GM19372 (cell line): ENCODE data around the gene PEX3.
"Not testable (repeated sequence)": the region's sequence is repeated elsewhere in the genome, so short reads cannot be mapped to it uniquely, and the experiment has no call there.

Experiments used
- ATAC-seq: cut with Tn5 transposase; IDR thresholded peaks from one replicate; pipeline ENCODE4 v1.9.1; 2021; ENCODE audit warnings: mild to moderate bottlenecking, low read depth, moderate library complexity; ENCODE audit not compliant: unreplicated experiment

PEX3 gene

GRCh38 chr6:143505111-143505510 lies 54.5 kb downstream of the PEX3 start:
- ATAC-seq: no peak

- ATAC-seq: no peak
Measured at GRCh38 chr6:143505537-143505936, 54.9 kb downstream of the PEX3 start.

- ATAC-seq: no peak
Measured at GRCh38 chr6:143506199-143506598, 55.6 kb downstream of the PEX3 start.

- no peak for ATAC-seq
Measured at GRCh38 chr6:143506620-143507019, 56.0 kb downstream of the PEX3 start.

GRCh38 chr6:143507358-143508145 lies 56.9 kb downstream of the PEX3 start:
- ATAC-seq: peak; percentile 31

- not testable (repeated sequence) for ATAC-seq
Measured at GRCh38 chr6:143510326-143510725, 59.7 kb downstream of the PEX3 start.

GRCh38 chr6:143510991-143511891 lies 60.6 kb downstream of the PEX3 start, which contains the start of gene FUCA2:
FUCA2 (minus strand) TSS chr6:143511720; CDS start chr6:143511634, 86 bp downstream.
- ATAC-seq: peak; percentile 64

- ATAC-seq: no peak
Measured at GRCh38 chr6:143513410-143513809, 62.8 kb downstream of the PEX3 start.

- ATAC-seq: no peak
Measured at GRCh38 chr6:143515061-143515760, 64.6 kb downstream of the PEX3 start.

GRCh38 chr6:143515766-143516355 lies 65.3 kb downstream of the PEX3 start:
- ATAC-seq: no peak

GRCh38 chr6:143516690-143517446 lies 66.3 kb downstream of the PEX3 start:
- ATAC-seq: no peak

GRCh38 chr6:143517447-143517773 lies 66.8 kb downstream of the PEX3 start:
- no peak for ATAC-seq

- no peak for ATAC-seq
Measured at GRCh38 chr6:143522039-143522600, 71.5 kb downstream of the PEX3 start.

GRCh38 chr6:143525356-143525755 lies 74.8 kb downstream of the PEX3 start:
- ATAC-seq: no peak

- ATAC-seq: no peak
Measured at GRCh38 chr6:143527677-143528076, 77.1 kb downstream of the PEX3 start.

- ATAC-seq: peak; percentile 66
Measured at GRCh38 chr6:143528164-143528811, 77.7 kb downstream of the PEX3 start.

- ATAC-seq: no peak
Measured at GRCh38 chr6:143529095-143529494, 78.5 kb downstream of the PEX3 start.

GRCh38 chr6:143531720-143532499 lies 81.3 kb downstream of the PEX3 start:
- ATAC-seq: no peak
